HepG2 (cell line): ENCODE measurements around the gene IRAK3. TPM values are rescaled to one million over a fixed set of nuclear protein-coding genes. Genes with fewer than 3 reads are reported as not detected.

Source experiments
- MLLT10 ChIP-seq: sonication (generic); formaldehyde crosslinking; IDR thresholded peaks from 2 replicates; pipeline ENCODE4 v1.4.0; 2020; ENCODE audit warnings: missing genetic modification reagents
- MYPOP ChIP-seq: sonication (generic); formaldehyde crosslinking; IDR thresholded peaks from 2 replicates; pipeline ENCODE4 v1.8.1; 2023; ENCODE audit warnings: mild to moderate bottlenecking, moderate library complexity, missing genetic modification reagents
- PCBP1 ChIP-seq: fragments of 200-400 bp; formaldehyde crosslinking; IDR thresholded peaks from 2 replicates; pipeline ENCODE4 v1.6.1; 2017; ENCODE audit warnings: mild to moderate bottlenecking, low read depth, low read length, borderline replicate concordance
- REL ChIP-seq: sonication (generic); formaldehyde crosslinking; conservative IDR thresholded peaks from 2 replicates; pipeline ENCODE4 v1.8.0; 2022; ENCODE audit warnings: mild to moderate bottlenecking, missing genetic modification reagents, moderate library complexity
- SMC3 ChIP-seq: IDR thresholded peaks from 2 replicates; pipeline ENCODE4 v1.6.1; 2011; ENCODE audit warnings: low read length, improper control_type of control experiment
- SMYD3 ChIP-seq: sonication (generic); formaldehyde crosslinking; IDR thresholded peaks from 2 replicates; pipeline ENCODE4 v1.8.1; 2023; ENCODE audit warnings: mild to moderate bottlenecking, missing genetic modification reagents
- ZNF10 ChIP-seq: sonication (generic); formaldehyde crosslinking; IDR thresholded peaks from 2 replicates; pipeline ENCODE4 v1.4.0; 2020; ENCODE audit warnings: mild to moderate bottlenecking, low read depth, missing genetic modification reagents, borderline replicate concordance
- ZNF142 ChIP-seq: sonication (generic); formaldehyde crosslinking; IDR thresholded peaks from 2 replicates; pipeline ENCODE4 v1.4.0; 2020; ENCODE audit warnings: missing genetic modification reagents
- ZNF280B ChIP-seq: sonication (generic); formaldehyde crosslinking; IDR thresholded peaks from 2 replicates; pipeline ENCODE4 v1.5.0; 2020; ENCODE audit warnings: missing genetic modification reagents, mild to moderate bottlenecking, borderline replicate concordance
- ZNF451 ChIP-seq: sonication (generic); formaldehyde crosslinking; IDR thresholded peaks from 2 replicates; pipeline ENCODE4 v1.5.0; 2020; ENCODE audit warnings: mild to moderate bottlenecking, missing genetic modification reagents
- polyA plus RNA-seq, 8 experiments: library from polyadenylated mRNA; depleted of rRNA in 3 of 8; stranded (reverse) in 7 of 8; unstranded in 1 of 8; fragments of >200 nt; fragmentation: Illumina TruSeq in 4 of 8; extraction: Trizol in 4 of 8; gene quantifications; 2 replicates each; pipeline versions ENCODE4 v1.2.1 to v1.2.3, GENCODE V29; 2011 to 2016; ENCODE audit warnings: low read depth in 4 of 8, missing spikeins in 1 of 8, mixed read lengths in 1 of 8; ENCODE audit not compliant: insufficient read depth in 1 of 8
- total RNA-seq, 5 experiments: library from RNA; depleted of rRNA; stranded (reverse); fragments of >200 nt; fragmentation: Illumina TruSeq; extraction: Trizol; gene quantifications; 2 replicates each; pipeline ENCODE4 v1.2.3, GENCODE V29; 2016; ENCODE audit warnings: low read depth in 1 of 5
- TF ChIP-seq, protein P1 (sequence below): sonication (generic); formaldehyde crosslinking; IDR thresholded peaks from 2 replicates; pipeline ENCODE4 v1.9.0; 2021; ENCODE audit warnings: missing genetic modification reagents, borderline replicate concordance
- TF ChIP-seq, protein P2 (sequence below): sonication (generic); formaldehyde crosslinking; IDR thresholded peaks from 2 replicates; pipeline ENCODE4 v1.4.0; 2020; ENCODE audit warnings: missing genetic modification reagents, mild to moderate bottlenecking, borderline replicate concordance

Gene IRAK3
- total and polyA plus RNA-seq, 2 of the 13 experiments (the other 11 are each of a cell fraction or from before 2014, with no cell fraction given): 0.01 TPM; not detected in 1

DNA sequence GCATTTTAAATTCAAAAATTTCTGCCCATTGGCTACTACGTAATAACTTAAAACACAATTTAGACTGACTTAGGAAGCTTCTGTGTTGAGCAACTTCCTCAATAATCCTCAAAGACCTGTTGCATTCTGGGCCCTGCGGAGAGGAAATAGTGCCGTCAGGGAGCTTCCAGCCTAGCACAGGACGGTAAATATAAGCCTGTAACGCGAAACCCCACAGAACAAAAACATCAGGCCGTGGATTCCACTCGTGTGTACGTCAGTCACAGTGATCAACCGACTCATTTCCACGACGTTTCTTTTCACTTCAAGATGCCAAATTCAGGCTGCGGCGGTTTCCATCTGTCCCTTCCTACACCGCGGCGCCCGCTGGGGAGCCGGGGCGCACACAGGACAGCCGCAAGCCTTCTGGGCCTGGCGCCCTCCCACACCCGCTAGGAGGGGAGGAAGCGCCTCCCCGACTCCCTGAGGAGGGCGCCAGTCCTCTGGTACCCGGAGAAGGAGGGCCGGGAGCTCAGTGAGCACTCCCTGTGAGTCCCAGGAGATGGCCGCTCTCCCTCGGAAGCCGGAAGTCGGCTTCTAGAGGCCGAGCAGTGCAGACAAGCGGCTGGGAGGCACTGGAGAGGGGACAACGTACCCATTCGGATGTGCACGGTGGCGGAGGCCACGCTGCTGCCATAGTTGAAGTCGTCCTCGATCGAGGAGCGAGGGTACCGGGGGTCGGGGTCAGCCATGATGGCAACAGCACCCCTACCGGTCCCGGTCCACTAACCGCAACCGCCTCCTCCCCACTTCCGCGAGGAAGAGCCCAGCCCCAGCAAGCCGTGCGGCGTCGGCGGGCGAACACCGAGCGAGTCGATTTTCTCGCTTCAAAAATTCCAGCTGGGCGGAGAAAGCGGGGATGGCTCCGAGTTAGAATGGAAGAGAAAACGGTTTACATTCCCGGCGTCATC is 19.5 kb upstream of the IRAK3 start, which contains the start of gene TMBIM4 (continued):
- peak; percentile 60; the same call in 1 of the 2 replicates for TF ChIP-seq ZNF142 (CRISPR knock-in tag)
- no peak for TF ChIP-seq SMC3
- peak; percentile 78 for TF ChIP-seq ZNF280B (CRISPR knock-in tag)
- TF ChIP-seq MLLT10 (CRISPR knock-in tag): no peak; the same call in 1 of the 2 replicates
- peak; percentile 76; the same call in 1 of the 2 replicates for TF ChIP-seq PCBP1
- no peak for TF ChIP-seq REL (CRISPR knock-in tag)
- no peak for TF ChIP-seq SMYD3 (CRISPR knock-in tag)
- no peak for TF ChIP-seq MYPOP
- TF ChIP-seq ZNF451 (CRISPR knock-in tag): 0 out of 2 replicates have a peak, but pooled peaks have one; percentile 20
- TF ChIP-seq, protein P1, sequence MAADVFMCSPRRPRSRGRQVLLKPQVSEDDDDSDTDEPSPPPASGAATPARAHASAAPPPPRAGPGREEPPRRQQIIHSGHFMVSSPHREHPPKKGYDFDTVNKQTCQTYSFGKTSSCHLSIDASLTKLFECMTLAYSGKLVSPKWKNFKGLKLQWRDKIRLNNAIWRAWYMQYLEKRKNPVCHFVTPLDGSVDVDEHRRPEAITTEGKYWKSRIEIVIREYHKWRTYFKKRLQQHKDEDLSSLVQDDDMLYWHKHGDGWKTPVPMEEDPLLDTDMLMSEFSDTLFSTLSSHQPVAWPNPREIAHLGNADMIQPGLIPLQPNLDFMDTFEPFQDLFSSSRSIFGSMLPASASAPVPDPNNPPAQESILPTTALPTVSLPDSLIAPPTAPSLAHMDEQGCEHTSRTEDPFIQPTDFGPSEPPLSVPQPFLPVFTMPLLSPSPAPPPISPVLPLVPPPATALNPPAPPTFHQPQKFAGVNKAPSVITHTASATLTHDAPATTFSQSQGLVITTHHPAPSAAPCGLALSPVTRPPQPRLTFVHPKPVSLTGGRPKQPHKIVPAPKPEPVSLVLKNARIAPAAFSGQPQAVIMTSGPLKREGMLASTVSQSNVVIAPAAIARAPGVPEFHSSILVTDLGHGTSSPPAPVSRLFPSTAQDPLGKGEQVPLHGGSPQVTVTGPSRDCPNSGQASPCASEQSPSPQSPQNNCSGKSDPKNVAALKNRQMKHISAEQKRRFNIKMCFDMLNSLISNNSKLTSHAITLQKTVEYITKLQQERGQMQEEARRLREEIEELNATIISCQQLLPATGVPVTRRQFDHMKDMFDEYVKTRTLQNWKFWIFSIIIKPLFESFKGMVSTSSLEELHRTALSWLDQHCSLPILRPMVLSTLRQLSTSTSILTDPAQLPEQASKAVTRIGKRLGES (CRISPR knock-in tag): no peak
- no peak for TF ChIP-seq ZNF10 (CRISPR knock-in tag)
- TF ChIP-seq, protein P2, sequence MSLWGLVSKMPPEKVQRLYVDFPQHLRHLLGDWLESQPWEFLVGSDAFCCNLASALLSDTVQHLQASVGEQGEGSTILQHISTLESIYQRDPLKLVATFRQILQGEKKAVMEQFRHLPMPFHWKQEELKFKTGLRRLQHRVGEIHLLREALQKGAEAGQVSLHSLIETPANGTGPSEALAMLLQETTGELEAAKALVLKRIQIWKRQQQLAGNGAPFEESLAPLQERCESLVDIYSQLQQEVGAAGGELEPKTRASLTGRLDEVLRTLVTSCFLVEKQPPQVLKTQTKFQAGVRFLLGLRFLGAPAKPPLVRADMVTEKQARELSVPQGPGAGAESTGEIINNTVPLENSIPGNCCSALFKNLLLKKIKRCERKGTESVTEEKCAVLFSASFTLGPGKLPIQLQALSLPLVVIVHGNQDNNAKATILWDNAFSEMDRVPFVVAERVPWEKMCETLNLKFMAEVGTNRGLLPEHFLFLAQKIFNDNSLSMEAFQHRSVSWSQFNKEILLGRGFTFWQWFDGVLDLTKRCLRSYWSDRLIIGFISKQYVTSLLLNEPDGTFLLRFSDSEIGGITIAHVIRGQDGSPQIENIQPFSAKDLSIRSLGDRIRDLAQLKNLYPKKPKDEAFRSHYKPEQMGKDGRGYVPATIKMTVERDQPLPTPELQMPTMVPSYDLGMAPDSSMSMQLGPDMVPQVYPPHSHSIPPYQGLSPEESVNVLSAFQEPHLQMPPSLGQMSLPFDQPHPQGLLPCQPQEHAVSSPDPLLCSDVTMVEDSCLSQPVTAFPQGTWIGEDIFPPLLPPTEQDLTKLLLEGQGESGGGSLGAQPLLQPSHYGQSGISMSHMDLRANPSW (CRISPR knock-in tag): peak; percentile 45; the same call in 1 of the 2 replicates
